ENCODE data around the gene NBPF3.

DNA sequence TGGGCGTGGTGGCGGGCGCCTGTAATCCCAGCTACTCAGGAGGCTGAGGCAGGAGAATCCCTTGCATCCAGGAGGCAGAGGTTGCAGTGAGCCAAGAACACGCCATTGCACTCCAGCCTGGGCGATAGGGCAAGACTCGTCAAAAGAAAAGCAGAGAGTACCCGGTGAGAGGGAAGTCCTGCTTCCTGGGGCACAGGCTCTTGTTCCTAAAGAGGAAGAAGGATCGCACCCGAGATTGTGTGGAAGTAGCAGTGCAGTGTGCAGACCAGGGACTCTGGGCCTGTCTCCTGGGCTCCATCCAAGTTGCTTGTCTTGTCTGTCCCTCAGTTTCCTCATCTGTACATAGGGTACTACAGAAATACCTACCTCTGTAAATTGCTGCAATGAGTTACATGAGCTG lies 29.6 kb downstream of the NBPF3 start:
- no peak for TF ChIP-seq POLR2AphosphoS5 (IDR thresholded peaks at IDR 0.05; ENCODE audit: borderline replicate concordance, low read depth, low read length)
- TF ChIP-seq EZH2 (IDR thresholded peaks at IDR 0.05), result no peak
- no peak for TF ChIP-seq FOXP2 (optimal IDR thresholded peaks at IDR 0.05; ENCODE audit: control extremely low read depth, extremely low read length, insufficient read depth)

Measured in SK-N-MC (cell line).